Caco-2 (cell line): ENCODE data around the gene PEX3. TPM values are rescaled to one million over a fixed set of nuclear protein-coding genes. Genes with fewer than 3 reads are reported as not detected.

ENCODE experiments used
- BruUV-seq: library from RNA; stranded (reverse); fragments of 400-500 nt; replicated peaks from 2 replicates; lab custom pipeline; 2021; lab: Mats Ljungman, UMichigan
- CTCF ChIA-PET: fragments of 300-600 bp; sonication (Branson Sonifier 250); formaldehyde crosslinking; loops from one replicate; lab custom pipeline; 2022; ENCODE audit warnings: antibody characterized with exemption; lab: Charles Lee
- POLR2A ChIA-PET: fragments of 300-600 bp; sonication (Branson Sonifier 250); formaldehyde crosslinking; loops from one replicate; lab custom pipeline; 2022; ENCODE audit warnings: antibody characterized with exemption; lab: Charles Lee
- DNase-seq, 2 experiments: peaks; one replicate each; pipeline versions ENCODE4 v3.0.0 to v3.0.0-alpha.2; 2020 to 2022
- H3K27me3 ChIP-seq: replicated peaks from 2 replicates; pipeline ENCODE4 v1.6.0; 2011; ENCODE audit warnings: low read length; ENCODE audit not compliant: control insufficient read depth, insufficient read depth
- H3K36me3 ChIP-seq: 2 replicates; pipeline ENCODE4 v1.5.1; 2011; ENCODE audit warnings: low read length; ENCODE audit not compliant: control insufficient read depth, insufficient read depth
- H3K4me1 ChIP-seq: fragments of 250-450 bp; sonication (Bioruptor Pico); 2 replicates; pipeline ENCODE4 v1.5.1; 2020; ENCODE audit warnings: mild to moderate bottlenecking
- H3K4me3 ChIP-seq: 2 replicates; pipeline ENCODE4 v1.5.1; 2011; ENCODE audit warnings: low read depth, mild to moderate bottlenecking, control low read depth, low read length
- H3K9me3 ChIP-seq: fragments of 250-450 bp; sonication (Bioruptor Pico); 2 replicates; pipeline ENCODE4 v1.5.1; 2020; ENCODE audit warnings: mild to moderate bottlenecking, moderate library complexity
- H3K27ac Mint-ChIP-seq: one replicate; pipeline ENCODE4 v1.8.0; 2022; ENCODE audit warnings: mixed read lengths; ENCODE audit not compliant: unreplicated experiment
- H3K27me3 Mint-ChIP-seq: one replicate; pipeline ENCODE4 v1.8.0; 2022; ENCODE audit warnings: mixed read lengths; ENCODE audit not compliant: insufficient read depth, unreplicated experiment
- H3K36me3 Mint-ChIP-seq: one replicate; pipeline ENCODE4 v1.8.0; 2022; ENCODE audit warnings: mild to moderate bottlenecking, mixed read lengths; ENCODE audit not compliant: insufficient read depth, unreplicated experiment
- H3K4me1 Mint-ChIP-seq: one replicate; pipeline ENCODE4 v1.8.0; 2022; ENCODE audit warnings: low read depth, mixed read lengths; ENCODE audit not compliant: unreplicated experiment
- H3K4me3 Mint-ChIP-seq: one replicate; pipeline ENCODE4 v1.8.0; 2022; ENCODE audit warnings: mild to moderate bottlenecking, moderate library complexity, mixed read lengths; ENCODE audit not compliant: unreplicated experiment
- H3K9me3 Mint-ChIP-seq: one replicate; pipeline ENCODE4 v1.8.0; 2022; ENCODE audit warnings: mixed read lengths; ENCODE audit not compliant: unreplicated experiment
- intact Hi-C: fragments of 100-400 bp; cut with micrococcal nuclease; formaldehyde crosslinking; loops from one replicate; pipeline ENCODE4 v1.10.0; 2022; ENCODE audit not compliant: unreplicated experiment
- total RNA-seq: library from RNA; stranded (reverse); gene quantifications from 2 replicates; pipeline ENCODE4 v1.2.3, GENCODE V29; 2022
- TF ChIP-seq, protein P1 (sequence below), 2 experiments: fragments of 200-600 bp in 1 of 2; IDR thresholded peaks; 1 replicate in 1 of 2; 2 replicates in 1 of 2; pipeline versions ENCODE4 v1.5.1 to v1.8.0; 2011 to 2022; ENCODE audit warnings: antibody characterized with exemption in 1 of 2, control low read depth in 1 of 2, inconsistent platforms in 1 of 2, low read depth in 1 of 2, low read length in 1 of 2, mild to moderate bottlenecking in 1 of 2, moderate library complexity in 1 of 2; ENCODE audit not compliant: insufficient read depth in 1 of 2, severe bottlenecking in 1 of 2, unreplicated experiment in 1 of 2

The PEX3 gene
- total RNA-seq, 1 experiment from 2014 or later, result 44.6 TPM

DNA sequence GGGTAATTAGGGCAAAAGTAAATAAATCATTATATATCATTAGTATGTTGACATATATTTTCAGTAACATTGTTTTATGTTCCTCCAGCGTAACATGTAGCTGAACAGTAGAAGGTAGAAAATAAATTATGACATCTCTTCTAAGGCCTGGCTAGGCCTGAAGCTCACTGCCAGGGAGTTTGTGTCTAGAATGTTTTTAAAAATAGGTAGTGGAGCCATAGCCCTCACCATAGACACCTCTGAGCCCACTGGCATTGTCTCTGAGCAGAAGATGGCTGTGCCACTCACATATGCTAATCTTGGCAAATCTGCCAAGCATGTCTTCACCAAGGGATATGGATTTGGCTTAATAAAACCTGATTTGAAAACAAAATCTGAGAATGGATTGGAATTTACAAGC is 39.6 kb downstream of the PEX3 start:
- no peak overlapping the region for H3K4me3 ChIP-seq
- TF ChIP-seq, protein P1, sequence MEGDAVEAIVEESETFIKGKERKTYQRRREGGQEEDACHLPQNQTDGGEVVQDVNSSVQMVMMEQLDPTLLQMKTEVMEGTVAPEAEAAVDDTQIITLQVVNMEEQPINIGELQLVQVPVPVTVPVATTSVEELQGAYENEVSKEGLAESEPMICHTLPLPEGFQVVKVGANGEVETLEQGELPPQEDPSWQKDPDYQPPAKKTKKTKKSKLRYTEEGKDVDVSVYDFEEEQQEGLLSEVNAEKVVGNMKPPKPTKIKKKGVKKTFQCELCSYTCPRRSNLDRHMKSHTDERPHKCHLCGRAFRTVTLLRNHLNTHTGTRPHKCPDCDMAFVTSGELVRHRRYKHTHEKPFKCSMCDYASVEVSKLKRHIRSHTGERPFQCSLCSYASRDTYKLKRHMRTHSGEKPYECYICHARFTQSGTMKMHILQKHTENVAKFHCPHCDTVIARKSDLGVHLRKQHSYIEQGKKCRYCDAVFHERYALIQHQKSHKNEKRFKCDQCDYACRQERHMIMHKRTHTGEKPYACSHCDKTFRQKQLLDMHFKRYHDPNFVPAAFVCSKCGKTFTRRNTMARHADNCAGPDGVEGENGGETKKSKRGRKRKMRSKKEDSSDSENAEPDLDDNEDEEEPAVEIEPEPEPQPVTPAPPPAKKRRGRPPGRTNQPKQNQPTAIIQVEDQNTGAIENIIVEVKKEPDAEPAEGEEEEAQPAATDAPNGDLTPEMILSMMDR (IDR thresholded peaks at IDR 0.05; ENCODE audit: insufficient read depth in 1 of 2, low read depth in 1 of 2, low read length in 1 of 2, severe bottlenecking in 1 of 2, unreplicated experiment in 1 of 2), result no peak
- BruUV-seq, result no TSS peak
- Mint-ChIP-seq H3K4me1 (peaks cover 15% of the 10 kb centered on the region), H3K27me3 (no peaks in the 10 kb centered on the region), H3K9me3 (no peaks in the 10 kb centered on the region), H3K36me3 (peaks cover 28% of the 10 kb centered on the region), H3K4me3 (no peak overlapping the region), H3K27ac (no peak overlapping the region)
- no peaks in the 10 kb centered on the region for H3K9me3 ChIP-seq
- no peaks in the 10 kb centered on the region for H3K27me3 ChIP-seq
- H3K36me3 ChIP-seq, result no peaks in the 10 kb centered on the region
- POLR2A ChIA-PET, result interaction anchor here (1.0 kb wide), 1 partner anchor 39 kb away, joined by 4 read pairs; the partner anchor contains the start of genes ADAT2 and PEX3
- CTCF ChIA-PET, result no interaction called here
- no peaks in the 10 kb centered on the region for H3K4me1 ChIP-seq
- intact Hi-C loops, result loop anchor here (10.0 kb wide), 1 partner anchor 795 kb away; no protein-coding TSS in a partner anchor
- DNase-seq, result no peak

DNA sequence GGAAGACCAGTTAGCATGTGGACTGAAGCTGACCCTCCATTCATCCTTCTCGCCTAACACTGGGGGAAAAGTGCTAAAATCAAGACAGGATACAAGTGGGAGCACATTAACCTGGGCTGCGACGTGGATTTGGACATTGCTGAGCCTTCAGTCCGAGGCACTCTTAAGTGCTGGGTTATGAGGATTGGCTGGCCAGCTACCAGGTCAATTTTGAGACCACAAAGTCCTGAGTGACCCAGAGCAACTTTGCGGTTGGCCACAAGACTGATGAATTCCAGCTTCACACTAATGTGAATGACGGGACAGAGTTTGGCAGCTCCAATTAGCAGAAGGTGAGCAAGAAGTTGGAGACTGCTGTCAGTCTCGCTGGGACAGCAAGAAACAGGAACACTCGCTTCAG is 40.2 kb downstream of the PEX3 start:
- Mint-ChIP-seq H3K4me1 (peaks cover 15% of the 10 kb centered on the region), H3K4me3 (no peak overlapping the region), H3K27ac (no peak overlapping the region), H3K9me3 (no peaks in the 10 kb centered on the region), H3K36me3 (peaks cover 33% of the 10 kb centered on the region), H3K27me3 (no peaks in the 10 kb centered on the region)
- Histone ChIP-seq H3K36me3 (0 out of 2 replicates have a peak, but pooled peaks cover 1% of the 10 kb centered on the region), H3K27me3 (no peaks in the 10 kb centered on the region), H3K9me3 (no peaks in the 10 kb centered on the region), H3K4me1 (no peaks in the 10 kb centered on the region), H3K4me3 (no peak overlapping the region)
- CTCF ChIA-PET, result no interaction called here
- BruUV-seq, result no TSS peak
- POLR2A ChIA-PET, result interaction anchor here (1.0 kb wide), 1 partner anchor 40 kb away, joined by 4 read pairs; the partner anchor contains the start of genes ADAT2 and PEX3
- intact Hi-C loops, result loop anchor here (10.0 kb wide), 1 partner anchor 796 kb away; no protein-coding TSS in a partner anchor
- TF ChIP-seq, protein P1 (IDR thresholded peaks at IDR 0.05; ENCODE audit: insufficient read depth in 1 of 2, low read depth in 1 of 2, low read length in 1 of 2, severe bottlenecking in 1 of 2, unreplicated experiment in 1 of 2), result no peak
- DNase-seq, result no peak

DNA sequence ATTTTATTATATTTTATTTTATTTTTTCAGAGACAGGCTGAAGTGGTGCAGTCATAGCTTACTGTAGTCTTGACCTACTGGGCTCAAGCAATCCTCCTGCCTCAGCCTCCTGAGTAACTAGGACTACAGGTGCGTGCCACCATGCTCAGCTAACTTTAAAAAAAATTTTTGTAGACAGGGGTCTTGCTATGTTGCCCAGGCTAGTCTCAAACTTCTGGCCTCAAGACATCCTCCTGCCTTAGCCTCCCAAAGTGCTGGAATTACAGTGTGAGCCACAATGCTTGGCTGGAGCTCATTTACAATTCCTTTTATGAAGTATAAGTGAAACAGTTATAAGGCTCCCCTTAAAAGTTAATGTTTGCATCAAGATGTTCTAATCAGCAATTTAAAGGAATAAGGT is 46.4 kb downstream of the PEX3 start:
- Histone ChIP-seq H3K27me3 (no peaks in the 10 kb centered on the region), H3K4me3 (no peak overlapping the region), H3K36me3 (peaks cover 5% of the 10 kb centered on the region; the same call in 1 of the 2 replicates), H3K4me1 (no peaks in the 10 kb centered on the region), H3K9me3 (no peaks in the 10 kb centered on the region)
- POLR2A ChIA-PET, result no interaction called here
- Mint-ChIP-seq H3K27ac (no peak overlapping the region), H3K9me3 (no peaks in the 10 kb centered on the region), H3K4me1 (peaks cover 15% of the 10 kb centered on the region), H3K36me3 (peaks cover 69% of the 10 kb centered on the region), H3K4me3 (no peak overlapping the region), H3K27me3 (no peaks in the 10 kb centered on the region)
- TF ChIP-seq, protein P1 (IDR thresholded peaks at IDR 0.05; ENCODE audit: insufficient read depth in 1 of 2, low read depth in 1 of 2, low read length in 1 of 2, severe bottlenecking in 1 of 2, unreplicated experiment in 1 of 2), result no peak
- BruUV-seq, result no TSS peak
- CTCF ChIA-PET, result no interaction called here
- DNase-seq, result no peak
- intact Hi-C loops, result loop anchor here (10.0 kb wide), 1 partner anchor 802 kb away; no protein-coding TSS in a partner anchor
